PC-3 (cell line): Measurements from ENCODE around the gene TMPRSS7.

Experiments used
- CTCF ChIP-seq: fragments of 300-600 bp; sonication (generic); conservative IDR thresholded peaks from 2 replicates; pipeline ENCODE4 v1.5.1; 2017; ENCODE audit warnings: antibody characterized with exemption, low read depth, mild to moderate bottlenecking, low read length
- EZH2 ChIP-seq: fragments of 300-600 bp; sonication (generic); IDR thresholded peaks from one replicate; pipeline ENCODE4 v1.6.1; 2017; ENCODE audit warnings: antibody characterized with exemption, mild to moderate bottlenecking, low read length; ENCODE audit not compliant: unreplicated experiment
- EZH2phosphoT487 ChIP-seq: fragments of 300-600 bp; sonication (generic); IDR thresholded peaks from 2 replicates; pipeline ENCODE4 v1.6.1; 2018; ENCODE audit warnings: mild to moderate bottlenecking, antibody characterized with exemption, low read length, borderline replicate concordance

- no peak for TF ChIP-seq CTCF
- no peak for TF ChIP-seq EZH2
- no peak for TF ChIP-seq EZH2phosphoT487
Observed at GRCh38 chr3:112104774-112105173, 70.2 kb downstream of the TMPRSS7 start.
